ENCODE results near the gene KCNAB1.
"Not testable (repeated sequence)": the region's sequence is repeated elsewhere in the genome, so short reads cannot be mapped to it uniquely, and the experiment has no call there.

Gene KCNAB1

DNA sequence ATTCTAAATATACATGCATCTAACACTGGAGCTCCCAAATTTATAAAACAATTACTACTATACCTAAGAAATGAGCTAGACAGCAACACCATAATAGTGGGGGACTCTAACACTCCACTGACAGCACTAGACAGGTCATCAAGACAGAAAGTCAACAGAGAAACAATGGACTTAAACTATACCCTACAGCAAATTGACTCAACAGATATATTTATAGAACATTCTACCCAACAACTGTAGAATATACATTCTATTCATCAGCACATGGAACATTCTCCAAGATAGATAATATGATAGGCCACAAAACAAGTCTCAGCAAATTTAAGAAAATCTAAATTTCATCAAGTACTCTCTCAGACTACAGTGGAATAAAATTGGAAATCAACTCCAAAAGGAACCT, 102.0 kb downstream of the KCNAB1 start:
- not testable (repeated sequence) for DNase-seq (ENCODE audit: low spot score)

DNA sequence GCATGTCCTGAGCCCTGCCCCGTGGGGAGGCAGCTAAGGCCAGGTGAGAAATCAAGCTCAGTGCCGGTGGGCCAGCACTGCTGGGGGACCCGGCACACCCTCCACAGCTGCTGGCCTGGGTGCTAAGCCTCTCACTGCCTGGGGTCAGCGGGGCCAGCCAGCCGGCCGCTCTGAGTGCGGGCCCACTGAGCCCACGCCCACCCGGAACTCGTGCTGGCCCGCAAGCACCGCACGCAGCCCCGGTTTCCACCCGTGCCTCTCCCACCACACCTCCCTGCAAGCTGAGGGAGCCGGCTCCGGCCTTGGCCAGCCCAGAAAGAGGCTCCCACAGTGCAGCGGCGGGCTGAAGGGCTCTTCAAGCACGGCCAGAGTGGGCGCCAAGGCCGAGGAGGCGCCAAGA, 103.7 kb downstream of the KCNAB1 start:
- not testable (repeated sequence) for DNase-seq (ENCODE audit: low spot score)

DNA sequence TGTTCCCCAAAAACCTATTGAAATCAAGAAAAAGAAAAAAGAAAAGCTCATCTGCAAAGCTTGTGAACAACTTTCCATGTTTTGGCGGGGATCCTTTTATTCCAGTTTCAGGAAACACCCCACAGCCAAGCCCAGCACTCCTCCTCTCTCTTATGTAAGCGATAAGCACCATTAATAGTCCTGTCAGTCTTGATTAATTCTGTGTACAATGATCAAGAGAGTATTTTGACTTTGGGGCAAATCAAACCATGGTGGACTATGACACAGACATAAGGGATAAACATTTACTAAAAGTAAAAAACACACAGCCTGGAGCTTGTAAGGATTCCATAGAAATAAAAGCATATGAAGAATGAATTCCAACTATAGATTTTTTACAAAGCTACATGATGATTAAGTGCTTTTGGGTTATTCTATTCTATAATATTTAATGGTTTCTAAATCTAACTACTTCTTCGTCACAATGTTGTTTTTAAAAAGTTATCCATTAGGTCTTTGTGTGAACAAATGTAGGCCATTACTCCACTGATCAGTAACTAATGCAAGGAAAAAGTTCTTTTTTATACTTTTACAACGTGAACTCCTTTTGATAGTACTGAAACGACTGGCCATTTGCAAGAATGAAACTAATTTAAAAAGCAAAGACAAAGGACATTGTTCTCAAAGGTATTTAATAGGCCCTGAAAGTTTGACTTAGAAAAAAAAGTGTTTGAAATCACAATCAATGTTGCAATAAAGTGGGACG, 106.5 kb downstream of the KCNAB1 start:
- no peak for DNase-seq (ENCODE audit: low spot score)

DNA sequence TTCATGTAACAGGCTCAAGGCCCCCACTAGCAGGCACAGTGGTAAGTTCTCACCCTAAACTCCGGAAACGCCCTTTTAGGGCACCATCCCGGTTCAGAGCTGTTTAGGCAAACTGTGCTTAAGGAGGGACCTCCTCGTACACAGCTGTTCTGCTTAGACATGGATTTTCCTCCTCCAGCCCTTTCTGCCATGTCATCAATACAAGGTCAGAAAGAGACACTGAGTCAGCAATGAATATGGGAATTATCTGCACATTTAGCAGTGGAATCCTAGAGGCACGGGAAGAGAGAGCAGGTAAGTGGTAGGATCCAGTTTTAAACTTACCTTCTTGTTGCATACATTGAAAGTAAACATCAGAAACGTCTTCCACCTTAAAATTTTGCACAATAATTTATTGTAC, 107.3 kb downstream of the KCNAB1 start:
- no peak for DNase-seq (ENCODE audit: low spot score)

DNA sequence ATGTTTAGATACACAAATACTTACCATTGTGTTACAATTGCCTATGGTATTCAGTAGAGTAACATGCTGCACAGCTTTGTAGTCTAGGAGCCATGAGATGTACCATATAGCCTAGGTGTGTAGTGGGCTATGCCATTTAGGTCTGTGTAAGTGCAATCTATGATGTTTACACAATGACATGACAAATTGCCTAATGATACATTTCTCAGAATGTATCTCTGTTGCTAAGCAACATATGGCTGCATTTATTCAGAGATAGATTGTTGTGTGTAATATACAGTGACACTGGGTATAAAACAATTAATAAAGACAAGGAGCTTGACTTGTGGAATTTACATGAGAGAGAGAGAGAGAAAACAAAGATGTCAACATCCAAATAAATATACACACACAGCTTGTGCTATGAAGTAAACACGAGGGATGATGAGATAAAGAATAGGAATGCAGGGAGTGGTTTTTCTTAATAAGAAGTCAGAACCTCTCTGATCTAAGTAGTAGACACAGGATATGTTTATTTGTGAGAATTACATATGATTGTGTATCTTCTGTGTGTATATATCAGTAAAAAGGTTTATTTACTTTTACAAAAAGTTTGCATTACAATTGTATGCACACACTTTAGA, 110.0 kb downstream of the KCNAB1 start:
- no peak for DNase-seq (ENCODE audit: low spot score)

DNA sequence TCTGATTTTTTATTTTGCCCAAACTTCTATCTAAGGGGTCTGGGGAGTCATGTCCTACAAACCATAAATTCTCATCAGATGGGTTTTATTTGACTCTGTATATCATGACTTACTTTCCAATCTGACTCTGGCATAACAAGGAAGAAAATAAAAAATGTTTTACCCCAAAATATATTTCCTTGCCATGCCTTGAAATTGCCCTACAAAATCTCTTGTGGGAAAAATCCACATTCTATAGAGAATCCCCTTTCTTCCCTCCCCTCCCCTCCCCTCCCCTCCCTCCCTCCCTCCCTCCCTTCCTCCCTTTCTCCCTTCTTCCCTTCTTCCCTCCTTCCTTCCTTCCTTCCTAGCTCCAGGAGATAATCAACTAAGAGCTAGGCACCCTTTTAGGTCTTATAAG, 110.8 kb downstream of the KCNAB1 start:
- not testable (repeated sequence) for DNase-seq (ENCODE audit: low spot score)

DNA sequence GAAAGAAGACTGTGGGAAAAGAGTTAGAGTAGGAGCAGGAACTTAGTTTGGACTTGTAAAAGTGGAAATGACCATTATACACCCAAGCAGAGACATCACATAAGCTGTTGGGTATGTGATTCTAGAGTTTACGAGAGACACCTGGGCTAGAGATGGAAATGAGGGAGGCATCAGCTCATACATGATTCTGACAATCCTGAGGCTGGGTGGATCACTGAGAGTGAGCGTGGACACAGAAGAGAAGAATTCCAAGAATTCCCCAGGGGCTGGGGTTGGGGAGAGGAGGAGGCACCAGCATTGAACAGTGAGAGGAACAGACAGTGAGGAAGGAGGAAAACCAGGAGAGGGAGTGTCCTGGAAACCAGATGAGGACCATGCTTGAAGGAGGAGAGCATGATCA, 113.5 kb downstream of the KCNAB1 start:
- no peak for DNase-seq (ENCODE audit: low spot score)

DNA sequence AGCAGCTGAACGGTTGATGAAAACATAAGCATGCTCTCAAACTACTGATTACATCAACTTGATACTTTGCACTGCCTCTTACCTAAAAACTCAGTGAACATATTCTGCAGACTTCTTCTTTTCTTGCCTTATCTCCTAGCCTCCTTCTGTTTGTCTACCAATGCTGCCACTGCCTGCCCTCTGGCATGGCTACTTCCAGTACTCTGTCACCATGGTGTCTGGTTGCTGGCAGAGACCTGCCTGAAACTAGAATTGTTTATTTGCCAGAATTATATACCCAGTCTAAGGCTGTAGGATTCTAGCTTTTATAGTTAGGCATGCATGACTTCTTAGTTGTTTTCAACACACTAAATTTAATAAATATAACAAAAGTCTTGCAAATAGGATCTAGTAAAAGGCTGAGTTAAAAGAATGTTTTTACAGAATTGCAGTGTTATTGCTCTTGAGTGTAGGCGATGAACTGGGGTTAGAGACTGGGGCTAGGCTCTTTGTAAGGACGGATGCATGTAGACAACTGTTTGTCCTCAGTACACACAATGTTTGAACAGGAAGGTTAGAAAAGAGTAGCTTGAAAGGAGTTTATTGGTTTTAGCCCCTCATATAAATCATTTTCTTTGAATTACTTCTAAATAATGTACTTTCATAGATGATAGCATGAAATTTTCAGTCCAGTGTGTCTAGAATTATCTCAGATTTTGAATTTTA, 116.3 kb downstream of the KCNAB1 start:
- no peak for DNase-seq (ENCODE audit: low spot score)

DNA sequence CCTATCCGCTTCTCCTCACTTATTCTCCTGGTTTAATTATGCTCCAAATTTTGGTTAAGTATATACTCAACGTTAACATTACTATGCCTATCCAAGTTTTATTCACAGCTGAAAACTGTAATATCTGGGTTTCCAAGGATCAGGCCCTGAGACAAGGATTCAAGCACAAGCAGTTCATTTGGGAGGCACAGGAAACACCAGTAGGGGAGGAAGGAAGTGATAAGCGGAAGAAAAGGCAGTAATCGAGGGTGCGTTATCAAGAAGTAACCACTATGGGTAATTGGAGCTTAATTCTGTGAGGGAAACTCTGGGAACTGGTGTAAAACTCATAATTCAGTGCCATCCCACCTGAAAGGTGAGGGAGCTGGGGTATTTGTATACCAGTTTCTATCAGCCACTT, 120.3 kb downstream of the KCNAB1 start:
- no peak for DNase-seq (ENCODE audit: low spot score)

DNA sequence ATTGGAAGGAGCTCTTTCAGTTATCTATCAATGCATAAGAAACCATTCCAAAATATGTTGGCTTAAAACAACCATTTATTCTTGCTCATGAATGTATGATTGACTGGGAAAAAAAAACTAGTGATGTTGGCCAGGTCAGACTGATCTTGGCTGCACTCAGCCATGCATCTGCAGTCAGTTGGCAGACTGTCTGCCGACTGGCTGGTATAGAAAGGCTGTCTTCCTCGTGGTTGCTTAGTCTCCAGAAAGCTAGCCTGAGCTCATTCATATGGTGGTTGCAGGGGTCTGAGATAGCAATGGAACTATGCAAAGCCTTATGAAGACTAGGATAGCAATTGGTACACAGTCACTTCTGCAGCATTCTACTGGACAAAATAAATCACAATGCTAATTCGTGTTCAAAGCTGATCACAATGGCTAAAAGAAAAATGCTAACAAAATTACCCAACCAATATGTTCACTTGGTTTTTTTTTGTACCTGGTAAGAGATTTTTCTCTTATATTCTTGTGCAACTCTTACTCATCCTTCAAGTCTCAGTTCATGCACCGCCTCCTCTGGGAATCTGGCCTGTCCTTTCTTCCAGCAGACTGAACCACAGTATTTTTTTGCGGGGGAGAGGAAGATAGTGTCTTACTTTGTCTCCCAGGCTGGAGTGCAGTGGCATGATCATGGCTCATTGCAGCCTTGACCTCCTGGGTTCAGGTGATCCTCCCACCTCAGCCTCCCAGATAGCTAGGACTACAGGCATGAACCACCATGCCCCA, 126.8 kb downstream of the KCNAB1 start:
- no peak for DNase-seq (ENCODE audit: low spot score)

DNA sequence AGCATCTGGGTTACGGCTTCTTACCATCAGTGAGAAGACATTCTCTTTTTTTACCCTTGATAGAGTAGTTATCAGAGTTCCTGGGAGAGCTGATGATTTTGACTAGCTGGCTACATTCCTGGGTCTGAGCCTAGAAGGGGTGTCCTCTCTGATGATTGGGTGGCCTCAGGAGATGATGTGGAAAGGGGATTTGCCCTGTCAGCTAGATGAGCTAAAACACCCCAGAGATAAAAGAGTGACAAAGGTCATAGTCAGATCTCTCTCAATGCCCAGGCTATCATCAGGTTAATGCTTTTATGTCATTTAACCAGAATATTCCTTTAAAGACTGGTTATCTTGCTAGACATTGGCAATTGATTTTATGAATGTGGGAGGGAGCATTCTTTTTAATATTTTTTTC, 130.2 kb downstream of the KCNAB1 start:
- no peak for DNase-seq (ENCODE audit: low spot score)

DNA sequence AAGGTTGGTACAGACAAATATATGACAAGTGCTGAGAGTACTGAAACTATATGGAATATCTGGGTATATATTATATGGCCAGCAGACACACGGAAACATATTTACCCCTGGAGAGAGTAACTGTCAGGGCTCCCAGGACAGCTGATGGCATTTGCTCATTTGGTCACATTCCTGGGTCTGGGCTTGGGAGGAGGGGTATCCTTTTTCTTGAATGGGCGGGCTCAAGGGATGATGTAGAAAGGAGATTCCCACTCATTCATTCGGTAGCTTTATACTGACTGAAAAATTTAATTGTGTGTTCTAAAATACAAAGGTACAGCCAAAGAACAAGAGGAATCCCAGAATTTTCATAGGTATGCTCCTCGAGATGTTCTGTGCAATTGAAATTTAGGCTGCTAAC, 131.0 kb downstream of the KCNAB1 start:
- DNase-seq (ENCODE audit: low spot score) = no peak

DNA sequence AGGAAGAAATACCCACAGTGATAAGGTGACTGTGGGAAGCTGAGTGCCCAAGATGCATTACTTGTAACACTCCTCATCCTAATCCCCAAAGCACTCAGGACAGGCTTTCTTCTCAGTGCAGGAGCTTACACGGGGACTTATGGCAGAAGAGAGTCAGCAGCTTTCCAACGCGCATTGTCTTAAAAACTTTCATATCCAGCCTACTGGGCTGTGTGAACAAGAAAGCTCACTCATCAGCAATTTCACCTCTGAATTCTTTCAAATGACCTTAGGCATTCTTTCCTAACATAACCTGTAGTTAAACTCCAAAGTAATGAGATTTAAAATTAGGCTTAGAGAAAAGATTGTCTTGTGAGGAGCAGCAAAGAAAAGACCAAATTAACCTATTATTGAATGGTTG, 132.3 kb downstream of the KCNAB1 start:
- no peak for DNase-seq (ENCODE audit: low spot score)

DNA sequence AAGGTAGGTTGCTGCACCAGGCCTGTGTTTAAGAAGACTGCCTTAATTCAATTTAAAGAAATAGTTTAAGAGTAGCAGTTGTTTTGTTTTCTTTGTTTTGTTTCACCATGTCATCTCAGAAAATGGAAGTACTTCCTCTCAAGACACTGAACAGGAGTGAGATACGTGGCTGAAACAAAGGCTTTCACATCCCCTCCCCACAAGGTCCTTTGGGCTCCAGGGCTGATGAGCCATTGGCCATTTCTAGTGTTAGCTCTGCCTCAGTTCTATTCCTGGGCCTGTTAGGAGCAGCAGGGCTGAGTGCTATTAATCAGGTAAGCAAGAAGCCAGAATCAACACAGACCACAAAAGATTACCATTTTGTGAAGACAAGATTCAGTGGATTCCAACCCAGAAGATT, 132.8 kb downstream of the KCNAB1 start:
- DNase-seq (ENCODE audit: low spot score) = no peak

DNA sequence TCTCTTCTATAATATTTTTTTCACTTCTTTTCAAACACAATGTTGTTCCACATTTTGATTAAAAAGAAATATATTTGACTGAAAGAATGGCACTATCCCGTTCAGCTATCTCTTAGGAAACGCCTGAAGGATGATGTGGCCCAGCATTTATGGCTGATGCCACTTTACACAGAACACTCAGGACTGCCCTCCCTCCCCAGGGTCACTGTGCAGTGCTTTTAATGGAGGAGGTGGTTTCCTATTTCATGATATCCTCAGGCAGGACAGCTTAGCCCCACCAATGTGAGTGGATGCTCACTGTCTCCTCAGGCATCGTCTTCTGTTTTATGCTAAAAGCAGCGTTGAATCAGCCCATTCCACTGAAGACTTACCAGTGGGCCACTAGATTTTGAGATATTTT, 135.9 kb downstream of the KCNAB1 start:
- no peak for DNase-seq (ENCODE audit: low spot score)

DNA sequence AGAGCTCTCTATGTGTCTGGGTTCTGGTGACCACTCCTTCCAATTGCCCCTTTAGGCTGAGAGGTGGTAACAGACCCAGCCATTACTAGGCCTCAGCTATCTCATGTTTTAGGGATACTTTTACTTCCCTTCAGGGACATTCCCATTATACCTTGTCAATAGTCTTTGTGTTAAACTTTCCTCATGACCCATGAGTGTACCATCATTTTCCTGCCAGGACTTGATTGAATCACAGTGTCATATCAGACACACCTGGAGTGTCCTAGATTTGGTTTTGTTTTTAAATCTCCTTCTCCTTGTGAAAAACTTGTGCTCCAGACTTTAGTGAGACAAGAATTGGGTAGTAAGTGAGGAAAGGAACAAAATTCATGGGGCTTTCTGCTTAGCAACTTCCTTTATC, 136.6 kb downstream of the KCNAB1 start:
- no peak for DNase-seq (ENCODE audit: low spot score)

DNA sequence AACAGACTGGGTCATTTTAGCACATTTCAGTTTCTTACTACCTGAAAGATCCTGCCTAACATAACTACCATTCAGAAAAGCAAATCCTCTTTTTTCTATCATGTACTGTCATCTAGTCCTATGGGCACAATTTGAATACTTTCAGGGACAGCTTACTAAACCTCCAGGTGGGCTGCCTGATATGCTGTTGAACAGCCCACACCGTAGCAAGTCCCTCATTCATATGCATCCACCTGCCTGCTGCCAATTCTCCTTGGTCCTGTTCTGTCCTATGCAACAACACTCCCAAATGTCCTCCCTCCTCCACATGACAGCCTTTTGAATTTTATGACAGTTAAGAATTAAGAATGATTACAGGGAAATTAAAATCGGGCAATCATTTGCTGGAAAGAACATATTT, 137.9 kb downstream of the KCNAB1 start:
- no peak for DNase-seq (ENCODE audit: low spot score)

DNA sequence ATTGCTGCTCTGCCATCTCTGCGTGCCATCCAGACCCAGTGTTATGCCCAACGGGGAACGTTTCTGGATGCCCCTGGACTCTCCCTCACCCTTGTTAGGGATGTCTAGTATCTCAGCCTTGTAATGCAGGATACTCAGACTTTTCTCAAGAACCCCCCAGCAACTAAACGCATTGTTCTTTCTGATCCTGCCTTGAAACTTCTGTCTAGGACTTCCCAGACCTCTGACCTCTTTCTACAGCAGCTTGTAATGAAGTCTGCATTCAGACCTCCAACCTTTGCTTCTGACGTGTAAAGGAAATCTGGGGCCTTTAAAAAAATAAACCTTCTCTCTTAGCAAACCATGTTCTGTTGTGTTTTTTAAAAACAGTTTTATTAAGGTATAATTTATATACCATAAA, 139.5 kb downstream of the KCNAB1 start:
- DNase-seq (ENCODE audit: low spot score) = no peak

DNA sequence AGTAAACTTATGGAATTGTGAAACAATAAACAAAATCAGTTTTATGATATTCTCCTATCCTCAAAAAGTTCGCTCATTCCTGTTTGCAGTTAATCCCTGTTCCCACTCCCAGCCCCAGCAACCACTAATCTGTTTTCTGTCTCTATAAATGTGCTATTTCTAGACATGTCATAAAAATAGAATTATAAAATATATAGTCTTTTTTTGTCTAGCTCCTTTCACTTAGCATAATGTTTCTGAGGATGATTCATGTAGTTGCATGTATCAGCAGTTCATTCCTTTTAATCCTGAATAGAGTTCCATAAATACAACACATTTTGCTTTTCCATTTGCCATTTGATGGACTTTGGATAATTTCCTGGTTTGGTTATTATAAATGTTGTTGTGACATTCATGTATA, 140.0 kb downstream of the KCNAB1 start:
- no peak for DNase-seq (ENCODE audit: low spot score)

DNA sequence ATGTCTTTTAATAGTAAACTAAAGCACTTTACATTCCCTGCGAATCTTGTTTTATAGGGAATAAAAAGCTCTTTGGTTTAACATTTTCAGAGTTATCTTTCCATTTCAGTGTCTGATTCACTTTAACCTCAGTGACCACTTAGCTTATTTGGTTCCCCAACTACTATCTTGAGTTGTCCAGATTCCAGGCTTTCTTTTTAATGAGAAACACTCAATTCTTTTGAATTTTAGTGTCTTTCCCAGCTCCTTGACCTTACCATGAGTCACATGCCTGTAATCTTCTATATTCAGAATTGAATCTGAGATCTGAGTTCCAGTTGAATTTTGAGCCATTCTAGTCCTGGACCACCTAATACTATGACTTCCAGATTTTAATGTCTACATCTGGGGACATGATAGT, 144.4 kb downstream of the KCNAB1 start:
- DNase-seq (ENCODE audit: low spot score) = no peak

DNA sequence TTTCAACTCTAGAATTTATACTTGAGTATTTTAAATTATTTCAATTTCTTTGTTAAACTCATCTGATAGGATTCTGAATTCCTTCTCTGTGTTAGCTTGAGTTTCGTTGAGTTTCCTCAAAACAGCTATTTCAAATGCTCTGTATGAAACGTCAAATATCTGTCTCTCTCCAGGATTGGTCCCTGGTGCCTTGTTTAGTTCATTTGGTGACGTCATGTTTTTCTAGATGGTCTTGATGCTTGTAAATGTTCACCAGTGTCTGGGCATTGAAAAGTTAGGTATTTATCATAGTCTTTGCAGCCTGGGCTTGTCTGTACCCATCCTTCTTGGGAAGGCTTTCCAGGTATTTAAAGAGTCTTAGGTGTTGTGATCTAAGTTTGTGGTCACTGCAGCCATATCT, 151.1 kb downstream of the KCNAB1 start:
- no peak for DNase-seq (ENCODE audit: low spot score)

DNA sequence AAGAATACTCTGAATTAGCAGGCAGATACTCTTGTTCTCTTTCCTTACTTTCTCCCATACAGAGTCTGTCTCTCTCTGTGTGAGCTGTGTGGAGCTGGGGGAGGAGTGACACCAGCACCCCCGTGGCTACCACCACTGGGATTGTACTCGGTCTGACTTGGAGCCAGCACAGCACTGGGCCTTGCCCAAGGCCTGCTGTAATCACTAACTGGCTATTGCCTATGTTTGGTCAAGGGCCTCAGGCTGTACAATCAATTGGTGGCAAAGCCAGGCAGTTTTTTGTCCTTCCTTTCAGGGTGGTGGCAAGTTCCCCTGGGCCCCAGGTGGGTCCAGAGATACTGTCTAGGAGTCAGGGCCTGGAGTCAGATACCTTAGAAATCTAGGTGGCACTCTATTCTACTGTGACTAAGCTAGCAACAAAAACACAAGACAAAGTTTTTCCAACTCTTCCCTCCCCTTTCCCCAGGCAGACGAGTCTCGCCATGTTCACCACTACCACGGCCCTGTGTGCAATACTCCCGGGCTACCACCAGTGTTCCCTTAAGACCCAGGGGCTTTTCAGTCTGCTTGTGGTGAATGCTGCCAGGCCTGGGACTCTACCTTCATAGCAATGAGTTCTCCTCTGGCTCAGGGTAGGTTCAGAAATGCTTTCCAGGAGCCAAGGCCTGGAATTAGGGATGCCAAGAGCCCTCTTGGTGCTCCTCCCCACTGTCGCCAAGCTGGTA, 151.8 kb downstream of the KCNAB1 start:
- no peak for DNase-seq (ENCODE audit: low spot score)

Data from GM03348 (cell line).